AG08395 (cell line): ENCODE measurements around the gene PRKRIP1.
"Not testable (repeated sequence)": the region's sequence is repeated elsewhere in the genome, so short reads cannot be mapped to it uniquely, and the experiment has no call there.

Experiments used
- DNase-seq: peaks from one replicate; pipeline ENCODE4 v3.0.0; 2012; ENCODE audit warnings: mixed read lengths, low spot score

The PRKRIP1 gene

GRCh38 chr7:102431617-102432298, 35.6 kb downstream of the PRKRIP1 start:
- no peak for DNase-seq

- DNase-seq, result no peak
Observed at GRCh38 chr7:102432442-102433218, 36.5 kb downstream of the PRKRIP1 start.

GRCh38 chr7:102433219-102434038, 37.3 kb downstream of the PRKRIP1 start, which contains the start of gene ORAI2:
TSS of gene ORAI2 (plus strand) at chr7:102433575. CDS start at chr7:102438957, 5,382 bp downstream.
- DNase-seq, result peak; percentile 93

GRCh38 chr7:102434039-102434486, 37.9 kb downstream of the PRKRIP1 start:
- DNase-seq, result no peak

- DNase-seq, result no peak
Observed at GRCh38 chr7:102436118-102436517, 40.0 kb downstream of the PRKRIP1 start.

GRCh38 chr7:102439963-102440795, 44.0 kb downstream of the PRKRIP1 start:
- DNase-seq, result peak; percentile 91

GRCh38 chr7:102444961-102445673, 49.0 kb downstream of the PRKRIP1 start:
- DNase-seq, result no peak

- DNase-seq, result no peak
Observed at GRCh38 chr7:102445674-102446071, 49.5 kb downstream of the PRKRIP1 start.

- DNase-seq, result no peak
Observed at GRCh38 chr7:102446387-102447156, 50.4 kb downstream of the PRKRIP1 start.

- DNase-seq, result no peak
Observed at GRCh38 chr7:102447311-102447710, 51.1 kb downstream of the PRKRIP1 start.

GRCh38 chr7:102449136-102449535, 53.0 kb downstream of the PRKRIP1 start:
- no peak for DNase-seq

- DNase-seq, result no peak
Observed at GRCh38 chr7:102450242-102450641, 54.1 kb downstream of the PRKRIP1 start.

GRCh38 chr7:102451371-102452054, 55.4 kb downstream of the PRKRIP1 start:
- DNase-seq, result no peak

GRCh38 chr7:102452451-102452850, 56.3 kb downstream of the PRKRIP1 start:
- DNase-seq, result no peak

GRCh38 chr7:102453319-102453718, 57.2 kb downstream of the PRKRIP1 start:
- DNase-seq, result no peak

GRCh38 chr7:102454468-102454867, 58.3 kb downstream of the PRKRIP1 start:
- DNase-seq, result no peak

GRCh38 chr7:102454932-102455331, 58.8 kb downstream of the PRKRIP1 start:
- not testable (repeated sequence) for DNase-seq

- DNase-seq, result no peak
Observed at GRCh38 chr7:102455596-102455995, 59.4 kb downstream of the PRKRIP1 start.

GRCh38 chr7:102456327-102456726, 60.2 kb downstream of the PRKRIP1 start:
- no peak for DNase-seq
